HepG2 (cell line): ENCODE measurements around the gene BDH2. TPM values are rescaled to one million over a fixed set of nuclear protein-coding genes. Genes with fewer than 3 reads are reported as not detected.

Source experiments
- ASH2L ChIP-seq: fragments of 300-600, 200-600 bp; sonication (generic); IDR thresholded peaks from 2 replicates; pipeline ENCODE4 v1.7.0; 2017; ENCODE audit warnings: low read depth, mild to moderate bottlenecking, moderate library complexity, mixed read lengths, low read length; ENCODE audit not compliant: insufficient read length
- CREB1 ChIP-seq, 2 experiments: fragments of 450-650 bp in 1 of 2; IDR thresholded peaks; 2 replicates each; pipeline ENCODE4 v1.6.1; 2016 to 2017; ENCODE audit warnings: control low read depth in 1 of 2, mild to moderate bottlenecking in 1 of 2, missing compliant biosample characterization in 1 of 2, missing genetic modification characterization in 1 of 2
- FOXC1 ChIP-seq: sonication (generic); formaldehyde crosslinking; IDR thresholded peaks from 2 replicates; pipeline ENCODE4 v1.8.0; 2022; ENCODE audit warnings: mild to moderate bottlenecking, missing genetic modification reagents, borderline replicate concordance
- JARID2 ChIP-seq: sonication (generic); formaldehyde crosslinking; IDR thresholded peaks from 2 replicates; pipeline ENCODE4 v1.8.1; 2023; ENCODE audit warnings: missing genetic modification reagents, inconsistent platforms; ENCODE audit not compliant: insufficient replicate concordance
- KMT2B ChIP-seq: IDR thresholded peaks from 2 replicates; pipeline ENCODE4 v1.6.1; 2016; ENCODE audit warnings: missing genetic modification reagents, missing compliant biosample characterization
- RFX1 ChIP-seq: fragments of 450-650 bp; IDR thresholded peaks from 2 replicates; pipeline ENCODE4 v1.6.1; 2017
- RNF2 ChIP-seq: fragments of 450-650 bp; conservative IDR thresholded peaks from 2 replicates; pipeline ENCODE4 v1.6.1; 2016; ENCODE audit warnings: low read depth
- SAP130 ChIP-seq: IDR thresholded peaks from 2 replicates; pipeline ENCODE4 v1.6.1; 2016; ENCODE audit warnings: low read depth
- SMARCE1 ChIP-seq: fragments of 450-650 bp; IDR thresholded peaks from 2 replicates; pipeline ENCODE4 v1.6.1; 2017; ENCODE audit warnings: borderline replicate concordance
- SPEN ChIP-seq: sonication (generic); formaldehyde crosslinking; IDR thresholded peaks from 2 replicates; pipeline ENCODE4 v1.5.1; 2020; ENCODE audit warnings: low read depth, mild to moderate bottlenecking, missing genetic modification reagents
- TAF1 ChIP-seq: sonication (generic); formaldehyde crosslinking; IDR thresholded peaks from 2 replicates; pipeline ENCODE4 v1.4.0; 2020; ENCODE audit warnings: missing genetic modification reagents
- ZNF251 ChIP-seq: sonication (generic); formaldehyde crosslinking; IDR thresholded peaks from 2 replicates; pipeline ENCODE4 v1.9.0; 2021; ENCODE audit warnings: mild to moderate bottlenecking, missing genetic modification reagents
- ZNF256 ChIP-seq: sonication (generic); formaldehyde crosslinking; conservative IDR thresholded peaks from 2 replicates; pipeline ENCODE4 v1.4.0; 2020; ENCODE audit warnings: missing genetic modification reagents
- ZNF431 ChIP-seq: sonication (generic); formaldehyde crosslinking; IDR thresholded peaks from 2 replicates; pipeline ENCODE4 v1.9.0; 2022; ENCODE audit warnings: missing genetic modification reagents, low read depth, mild to moderate bottlenecking, borderline replicate concordance
- ZNF619 ChIP-seq: sonication (generic); formaldehyde crosslinking; IDR thresholded peaks from 2 replicates; pipeline ENCODE4 v1.4.0; 2020; ENCODE audit warnings: mild to moderate bottlenecking, missing genetic modification reagents
- ZNF782 ChIP-seq: sonication (generic); formaldehyde crosslinking; IDR thresholded peaks from 2 replicates; pipeline ENCODE4 v1.4.0; 2020; ENCODE audit warnings: missing genetic modification reagents, mild to moderate bottlenecking, borderline replicate concordance
- ZNF792 ChIP-seq: IDR thresholded peaks from 2 replicates; pipeline ENCODE4 v1.6.1; 2016
- ZNF879 ChIP-seq: sonication (generic); formaldehyde crosslinking; IDR thresholded peaks from 2 replicates; pipeline ENCODE4 v1.8.1; 2023; ENCODE audit warnings: missing genetic modification reagents
- polyA plus RNA-seq, 8 experiments: library from polyadenylated mRNA; depleted of rRNA in 3 of 8; stranded (reverse) in 7 of 8; unstranded in 1 of 8; fragments of >200 nt; fragmentation: Illumina TruSeq in 4 of 8; extraction: Trizol in 4 of 8; gene quantifications; 2 replicates each; pipeline versions ENCODE4 v1.2.1 to v1.2.3, GENCODE V29; 2011 to 2016; ENCODE audit warnings: low read depth in 4 of 8, missing spikeins in 1 of 8, mixed read lengths in 1 of 8; ENCODE audit not compliant: insufficient read depth in 1 of 8
- total RNA-seq, 5 experiments: library from RNA; depleted of rRNA; stranded (reverse); fragments of >200 nt; fragmentation: Illumina TruSeq; extraction: Trizol; gene quantifications; 2 replicates each; pipeline ENCODE4 v1.2.3, GENCODE V29; 2016; ENCODE audit warnings: low read depth in 1 of 5
- TF ChIP-seq, protein P1 (sequence below): sonication (generic); formaldehyde crosslinking; IDR thresholded peaks from 2 replicates; pipeline ENCODE4 v1.8.0; 2022; ENCODE audit warnings: missing genetic modification reagents, mild to moderate bottlenecking, inconsistent platforms, borderline replicate concordance
- TF ChIP-seq, protein P2 (sequence below): sonication (generic); formaldehyde crosslinking; conservative IDR thresholded peaks from 2 replicates; pipeline ENCODE4 v1.5.0; 2020; ENCODE audit warnings: missing genetic modification reagents
- TF ChIP-seq, protein P3 (sequence below), 2 experiments: IDR thresholded peaks; 2 replicates each; pipeline ENCODE4 v1.6.1; 2011 to 2012; ENCODE audit warnings: low read length in 2 of 2, borderline replicate concordance in 1 of 2, low read depth in 1 of 2, mild to moderate bottlenecking in 1 of 2, moderate library complexity in 1 of 2

BDH2 gene
- total and polyA plus RNA-seq, 2 of the 13 experiments (the other 11 are each of a cell fraction or from before 2014, with no cell fraction given) = 34.8 to 46.2 TPM

DNA sequence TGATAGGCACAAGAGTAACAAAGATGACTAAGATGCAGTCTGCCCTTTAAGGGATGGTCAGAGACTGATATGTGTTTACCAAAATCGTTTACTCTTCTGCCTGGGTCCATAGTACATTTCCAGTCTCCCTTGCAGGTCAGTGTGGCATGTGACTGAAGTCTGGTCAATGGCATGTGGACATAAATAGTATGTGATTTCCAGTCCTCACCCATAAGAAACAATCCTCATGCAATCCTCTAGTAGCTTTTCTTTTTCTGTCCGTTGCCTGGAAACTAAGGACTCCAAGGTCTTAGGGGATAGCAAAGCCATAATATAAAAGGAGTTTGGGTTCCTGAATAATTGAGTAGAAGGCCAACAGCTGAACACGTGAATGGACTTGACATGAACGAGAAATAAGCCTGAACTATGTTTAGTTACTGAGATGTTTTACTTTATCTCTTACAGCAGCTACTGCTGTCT lies 24.2 kb downstream of the BDH2 start (continued):
- TF ChIP-seq, protein P1, sequence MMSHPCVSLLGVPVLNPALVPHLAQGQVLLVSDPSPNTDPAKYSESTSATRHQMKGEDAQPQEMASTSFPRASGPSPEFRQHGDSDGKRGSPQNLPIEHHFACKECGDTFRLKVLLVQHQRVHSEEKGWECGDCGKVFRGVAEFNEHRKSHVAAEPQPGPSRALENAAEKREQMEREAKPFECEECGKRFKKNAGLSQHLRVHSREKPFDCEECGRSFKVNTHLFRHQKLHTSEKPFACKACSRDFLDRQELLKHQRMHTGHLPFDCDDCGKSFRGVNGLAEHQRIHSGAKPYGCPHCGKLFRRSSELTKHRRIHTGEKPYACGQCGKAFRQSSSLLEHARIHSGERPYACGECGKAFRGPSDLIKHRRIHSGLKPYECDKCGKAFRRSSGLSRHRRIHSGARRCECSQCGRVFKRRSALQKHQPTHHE (CRISPR knock-in tag) = no peak
- TF ChIP-seq TAF1 = peak; percentile 25; the same call in 1 of the 2 replicates
- no peak for TF ChIP-seq CREB1 (IDR thresholded peaks at IDR 0.05)
- peak; percentile 75 for TF ChIP-seq CREB1 (CRISPR knock-in tag; IDR thresholded peaks at IDR 0.05)
- TF ChIP-seq SMARCE1 = no peak
- TF ChIP-seq ZNF879 (CRISPR knock-in tag) = no peak
- TF ChIP-seq, protein P2, sequence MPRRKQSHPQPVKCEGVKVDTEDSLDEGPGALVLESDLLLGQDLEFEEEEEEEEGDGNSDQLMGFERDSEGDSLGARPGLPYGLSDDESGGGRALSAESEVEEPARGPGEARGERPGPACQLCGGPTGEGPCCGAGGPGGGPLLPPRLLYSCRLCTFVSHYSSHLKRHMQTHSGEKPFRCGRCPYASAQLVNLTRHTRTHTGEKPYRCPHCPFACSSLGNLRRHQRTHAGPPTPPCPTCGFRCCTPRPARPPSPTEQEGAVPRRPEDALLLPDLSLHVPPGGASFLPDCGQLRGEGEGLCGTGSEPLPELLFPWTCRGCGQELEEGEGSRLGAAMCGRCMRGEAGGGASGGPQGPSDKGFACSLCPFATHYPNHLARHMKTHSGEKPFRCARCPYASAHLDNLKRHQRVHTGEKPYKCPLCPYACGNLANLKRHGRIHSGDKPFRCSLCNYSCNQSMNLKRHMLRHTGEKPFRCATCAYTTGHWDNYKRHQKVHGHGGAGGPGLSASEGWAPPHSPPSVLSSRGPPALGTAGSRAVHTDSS (CRISPR knock-in tag) = no peak
- TF ChIP-seq ZNF256 (CRISPR knock-in tag) = no peak
- peak; percentile 94 for TF ChIP-seq SAP130 (CRISPR knock-in tag)
- TF ChIP-seq ZNF619 (CRISPR knock-in tag) = no peak
- no peak for TF ChIP-seq ZNF782 (CRISPR knock-in tag)
- TF ChIP-seq RFX1 = no peak
- TF ChIP-seq ZNF431 (CRISPR knock-in tag) = peak; percentile 84; the same call in 1 of the 2 replicates
- 0 out of 2 replicates have a peak, but pooled peaks have one; percentile 76 for TF ChIP-seq ZNF792 (CRISPR knock-in tag)
- no peak; the same call in 1 of the 2 replicates for TF ChIP-seq RNF2
- no peak for TF ChIP-seq JARID2 (CRISPR knock-in tag)
- no peak for TF ChIP-seq FOXC1 (CRISPR knock-in tag)
- TF ChIP-seq ZNF251 = no peak
- peak; percentile 53; the same call in 1 of the 2 replicates for TF ChIP-seq SPEN (CRISPR knock-in tag)
- TF ChIP-seq, protein P3, sequence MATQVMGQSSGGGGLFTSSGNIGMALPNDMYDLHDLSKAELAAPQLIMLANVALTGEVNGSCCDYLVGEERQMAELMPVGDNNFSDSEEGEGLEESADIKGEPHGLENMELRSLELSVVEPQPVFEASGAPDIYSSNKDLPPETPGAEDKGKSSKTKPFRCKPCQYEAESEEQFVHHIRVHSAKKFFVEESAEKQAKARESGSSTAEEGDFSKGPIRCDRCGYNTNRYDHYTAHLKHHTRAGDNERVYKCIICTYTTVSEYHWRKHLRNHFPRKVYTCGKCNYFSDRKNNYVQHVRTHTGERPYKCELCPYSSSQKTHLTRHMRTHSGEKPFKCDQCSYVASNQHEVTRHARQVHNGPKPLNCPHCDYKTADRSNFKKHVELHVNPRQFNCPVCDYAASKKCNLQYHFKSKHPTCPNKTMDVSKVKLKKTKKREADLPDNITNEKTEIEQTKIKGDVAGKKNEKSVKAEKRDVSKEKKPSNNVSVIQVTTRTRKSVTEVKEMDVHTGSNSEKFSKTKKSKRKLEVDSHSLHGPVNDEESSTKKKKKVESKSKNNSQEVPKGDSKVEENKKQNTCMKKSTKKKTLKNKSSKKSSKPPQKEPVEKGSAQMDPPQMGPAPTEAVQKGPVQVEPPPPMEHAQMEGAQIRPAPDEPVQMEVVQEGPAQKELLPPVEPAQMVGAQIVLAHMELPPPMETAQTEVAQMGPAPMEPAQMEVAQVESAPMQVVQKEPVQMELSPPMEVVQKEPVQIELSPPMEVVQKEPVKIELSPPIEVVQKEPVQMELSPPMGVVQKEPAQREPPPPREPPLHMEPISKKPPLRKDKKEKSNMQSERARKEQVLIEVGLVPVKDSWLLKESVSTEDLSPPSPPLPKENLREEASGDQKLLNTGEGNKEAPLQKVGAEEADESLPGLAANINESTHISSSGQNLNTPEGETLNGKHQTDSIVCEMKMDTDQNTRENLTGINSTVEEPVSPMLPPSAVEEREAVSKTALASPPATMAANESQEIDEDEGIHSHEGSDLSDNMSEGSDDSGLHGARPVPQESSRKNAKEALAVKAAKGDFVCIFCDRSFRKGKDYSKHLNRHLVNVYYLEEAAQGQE (IDR thresholded peaks at IDR 0.05; ENCODE audit: borderline replicate concordance in 1 of 2, low read depth in 1 of 2, low read length in 2 of 2) = peak in 1 of 2 experiments; percentile 52; a peak in 1 of 4 replicates
- 0 out of 2 replicates have a peak, but pooled peaks have one; percentile 15 for TF ChIP-seq KMT2B (CRISPR knock-in tag)
- no peak for TF ChIP-seq ASH2L
